ENCODE measurements around the gene FGD6.

The FGD6 gene

GRCh38 chr12:95089462-95089861, 127.8 kb downstream of the FGD6 start:
- H3K4me3 Mint-ChIP-seq, result no peak overlapping the region
- no peaks in the 10 kb centered on the region for H3K4me1 Mint-ChIP-seq (ENCODE audit: low read depth in 2 of 2)
- no peak for ATAC-seq (replicated peaks)
- H3K9me3 Mint-ChIP-seq, result no peaks in the 10 kb centered on the region
- DNase-seq, result no peak
- H3K27ac Mint-ChIP-seq, result no peak overlapping the region
- no peaks in the 10 kb centered on the region for H3K36me3 Mint-ChIP-seq (ENCODE audit: insufficient read depth)
- H3K27me3 Mint-ChIP-seq, result peaks cover 8 to 18% of the 10 kb centered on the region in 2 donors

DNA sequence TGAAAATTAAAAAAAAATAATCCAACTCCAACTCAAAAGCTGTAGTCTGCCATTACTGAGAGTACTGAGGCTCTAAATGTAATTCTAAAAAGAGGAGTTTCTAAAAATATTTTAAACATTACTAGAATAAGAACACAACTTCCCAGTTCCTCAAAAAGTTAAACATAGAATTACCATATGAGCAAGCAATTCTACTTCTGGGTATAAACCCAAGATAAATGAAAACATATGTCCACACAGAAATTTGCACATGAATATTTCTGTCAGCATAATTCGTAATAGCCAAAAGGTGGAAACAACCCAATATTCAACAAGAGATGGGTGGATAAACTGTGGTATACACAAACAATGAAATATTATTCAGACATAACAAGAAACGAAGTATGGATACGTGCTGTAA, 128.9 kb downstream of the FGD6 start:
- H3K27me3 Mint-ChIP-seq, result peaks cover 8 to 18% of the 10 kb centered on the region in 2 donors
- H3K27ac Mint-ChIP-seq, result no peak overlapping the region
- DNase-seq (no peak), ATAC-seq (replicated peaks) (no peak)
- no peaks in the 10 kb centered on the region for H3K36me3 Mint-ChIP-seq (ENCODE audit: insufficient read depth)
- H3K9me3 Mint-ChIP-seq, result no peaks in the 10 kb centered on the region
- H3K4me3 Mint-ChIP-seq, result no peak overlapping the region
- no peaks in the 10 kb centered on the region for H3K4me1 Mint-ChIP-seq (ENCODE audit: low read depth in 2 of 2)

DNA sequence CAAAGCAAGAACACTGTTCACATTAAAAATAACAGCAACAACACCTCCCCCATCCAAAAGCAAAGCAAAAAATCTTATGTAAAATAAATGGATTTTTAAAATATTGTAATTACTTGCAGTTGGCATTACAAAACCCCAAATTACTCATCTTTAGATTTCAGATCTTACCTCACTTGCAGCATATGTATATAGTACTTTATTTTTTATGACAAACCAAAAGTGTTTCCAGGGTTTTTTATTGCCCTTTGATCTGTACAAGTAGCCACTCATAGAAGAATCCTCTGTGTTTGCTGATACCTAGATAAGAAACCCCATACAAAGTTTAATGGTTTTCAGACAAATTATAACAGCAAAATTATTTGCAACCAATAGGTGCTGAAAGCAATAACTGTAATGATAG, 131.7 kb downstream of the FGD6 start:
- Mint-ChIP-seq H3K9me3 (no peaks in the 10 kb centered on the region), H3K27me3 (peaks cover 0 to 18% of the 10 kb centered on the region in 2 donors), H3K27ac (no peak overlapping the region), H3K4me3 (no peak overlapping the region), H3K4me1 (ENCODE audit: low read depth in 2 of 2) (no peaks in the 10 kb centered on the region), H3K36me3 (ENCODE audit: insufficient read depth) (no peaks in the 10 kb centered on the region)
- ATAC-seq (replicated peaks) (no peak), DNase-seq (no peak)

- no peaks in the 10 kb centered on the region for H3K4me1 Mint-ChIP-seq (ENCODE audit: low read depth in 2 of 2)
- H3K27ac Mint-ChIP-seq, result no peak overlapping the region
- no peak overlapping the region for H3K4me3 Mint-ChIP-seq
- ATAC-seq (replicated peaks) (no peak), DNase-seq (no peak)
- no peaks in the 10 kb centered on the region for H3K9me3 Mint-ChIP-seq
- H3K36me3 Mint-ChIP-seq (ENCODE audit: insufficient read depth), result no peaks in the 10 kb centered on the region
- peaks cover 0 to 4% of the 10 kb centered on the region in 2 donors for H3K27me3 Mint-ChIP-seq
Measured at GRCh38 chr12:95083938-95084337, 133.3 kb downstream of the FGD6 start.

DNA sequence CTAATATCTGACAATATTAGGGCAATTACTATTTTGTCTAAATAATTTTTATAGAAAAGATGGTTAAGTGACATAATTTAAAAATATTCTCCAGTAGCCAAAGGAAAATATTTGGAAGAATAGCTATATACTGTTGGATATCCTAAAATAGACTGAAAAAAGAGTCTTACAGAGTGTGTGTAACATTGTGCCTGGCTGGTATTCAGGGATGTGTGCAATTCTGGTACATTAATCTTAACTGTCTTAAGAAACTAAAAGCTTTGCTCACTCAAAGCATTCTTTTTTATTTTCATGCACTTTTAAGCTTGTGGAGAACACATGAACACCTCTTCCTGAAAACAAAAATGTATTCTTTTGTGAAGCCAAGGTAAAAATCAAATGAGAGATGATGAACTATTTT, 133.8 kb downstream of the FGD6 start:
- no peak overlapping the region for H3K27ac Mint-ChIP-seq
- no peaks in the 10 kb centered on the region for H3K27me3 Mint-ChIP-seq
- ATAC-seq (replicated peaks) (no peak), DNase-seq (no peak)
- H3K4me1 Mint-ChIP-seq (ENCODE audit: low read depth in 2 of 2), result no peaks in the 10 kb centered on the region
- no peaks in the 10 kb centered on the region for H3K9me3 Mint-ChIP-seq
- no peaks in the 10 kb centered on the region for H3K36me3 Mint-ChIP-seq (ENCODE audit: insufficient read depth)
- no peak overlapping the region for H3K4me3 Mint-ChIP-seq

DNA sequence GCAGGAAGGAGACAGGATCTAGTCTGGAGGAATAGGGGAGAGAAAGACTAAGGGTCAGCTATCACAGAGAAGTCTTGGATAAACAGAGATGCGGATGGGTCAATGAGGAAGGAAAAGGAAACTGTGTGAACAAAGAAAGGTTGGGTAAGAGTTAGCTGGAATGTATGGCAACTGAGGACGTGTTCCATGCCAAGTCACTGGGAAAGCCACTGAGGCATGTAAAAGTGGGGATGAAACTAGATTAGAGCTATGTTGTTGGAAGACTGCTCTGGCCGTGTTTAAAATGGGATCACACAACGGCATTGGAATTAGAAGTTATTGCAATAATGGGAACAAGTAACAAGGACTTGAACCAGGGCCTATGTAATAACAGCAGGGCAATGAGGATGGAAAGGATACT, 139.9 kb downstream of the FGD6 start:
- Mint-ChIP-seq H3K4me3 (no peak overlapping the region), H3K36me3 (ENCODE audit: insufficient read depth) (peaks cover 3% of the 10 kb centered on the region), H3K27me3 (no peaks in the 10 kb centered on the region), H3K27ac (no peak overlapping the region), H3K4me1 (ENCODE audit: low read depth in 2 of 2) (peaks cover 2 to 3% of the 10 kb centered on the region in 2 donors), H3K9me3 (no peaks in the 10 kb centered on the region)
- DNase-seq (no peak), ATAC-seq (replicated peaks) (no peak)

DNA sequence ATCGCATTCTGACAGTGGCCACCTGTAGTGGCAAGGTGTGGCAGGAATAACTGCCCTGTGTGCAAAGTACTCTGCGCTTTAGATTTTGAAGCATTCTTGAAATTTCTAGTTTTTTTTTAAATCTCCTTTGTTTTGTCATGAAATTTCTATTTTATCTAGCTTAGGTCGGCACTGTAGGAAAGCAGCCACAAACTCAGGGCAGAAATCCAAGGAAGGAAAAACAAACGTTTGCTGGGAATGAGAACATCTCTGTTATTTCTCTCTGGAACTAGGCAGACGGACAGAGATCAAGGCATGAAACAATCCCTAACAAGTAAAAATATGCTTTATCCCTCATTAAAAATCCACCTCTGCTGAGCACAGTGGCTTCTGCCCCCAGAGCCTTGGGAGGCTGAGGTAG, 142.5 kb downstream of the FGD6 start:
- ATAC-seq (replicated peaks), result no peak

DNA sequence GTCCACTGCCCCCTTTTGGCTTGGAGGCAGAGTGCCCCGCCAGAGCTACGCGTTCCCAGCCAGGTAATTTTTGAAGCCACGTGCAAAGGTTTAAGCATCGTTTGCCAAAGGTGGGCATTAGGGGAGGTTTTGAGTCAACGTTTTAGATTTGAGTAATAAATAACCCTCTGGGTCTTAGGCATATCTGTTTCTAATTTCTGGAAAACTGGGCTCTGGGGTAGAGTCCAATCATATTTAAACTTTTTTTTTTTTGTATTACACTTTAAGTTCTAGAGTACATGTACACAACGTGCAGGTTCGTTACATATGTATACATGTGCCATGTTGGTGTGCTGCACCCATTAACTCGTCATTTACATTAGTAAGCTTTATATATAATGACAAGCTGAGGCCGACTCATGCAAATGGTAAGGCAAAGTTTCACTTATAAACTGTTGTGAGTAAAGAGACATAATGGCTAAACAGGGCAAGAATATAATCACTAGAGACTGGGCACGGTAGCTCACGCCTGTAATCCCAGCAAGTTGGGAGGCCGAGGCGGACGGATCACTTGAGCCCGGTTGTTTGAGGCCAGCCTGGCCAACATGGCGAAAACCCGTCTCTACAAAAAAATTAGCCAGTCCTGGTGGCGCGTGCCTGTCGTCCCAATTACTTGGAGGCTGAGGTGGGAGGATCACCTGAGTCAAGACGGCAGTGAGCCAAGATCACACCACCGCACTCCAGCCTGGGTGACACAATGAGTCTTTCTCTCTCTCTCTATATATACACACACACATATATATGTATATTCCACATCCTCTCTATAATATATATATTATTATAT, 143.4 kb downstream of the FGD6 start:
- peak overlapping the region; percentile 90 to 93 for H3K4me3 Mint-ChIP-seq
- ATAC-seq (replicated peaks), result no peak
- peaks cover 2 to 14% of the 10 kb centered on the region in 2 donors for H3K4me1 Mint-ChIP-seq (ENCODE audit: low read depth in 2 of 2)
- H3K9me3 Mint-ChIP-seq, result no peaks in the 10 kb centered on the region
- no peak for DNase-seq
- no peaks in the 10 kb centered on the region for H3K27me3 Mint-ChIP-seq
- peaks cover 7% of the 10 kb centered on the region for H3K36me3 Mint-ChIP-seq (ENCODE audit: insufficient read depth)
- H3K27ac Mint-ChIP-seq, result peak overlapping the region; percentile 78 to 94

More for the DNA sequence above, 142.5 kb downstream of the FGD6 start:
- no peaks in the 10 kb centered on the region for H3K9me3 Mint-ChIP-seq
- H3K4me3 Mint-ChIP-seq, result no peak overlapping the region
- H3K36me3 Mint-ChIP-seq (ENCODE audit: insufficient read depth), result peaks cover 7% of the 10 kb centered on the region
- H3K4me1 Mint-ChIP-seq (ENCODE audit: low read depth in 2 of 2), result peaks cover 2 to 10% of the 10 kb centered on the region in 2 donors
- no peak for DNase-seq
- no peaks in the 10 kb centered on the region for H3K27me3 Mint-ChIP-seq
- no peak overlapping the region for H3K27ac Mint-ChIP-seq

GRCh38 chr12:95072900-95073697, 144.2 kb downstream of the FGD6 start, which contains the start of gene NR2C1:
Gene NR2C1, minus strand, starts transcription at chr12:95073618. Its CDS starts 6,234 bp downstream, at chr12:95067384.
- DNase-seq (peak; percentile 86 to 89 (median 89)), ATAC-seq (replicated peaks) (peak; percentile 95)
- Mint-ChIP-seq H3K27ac (peak within 1 kb of the TSS; percentile 78 to 94), H3K4me1 (ENCODE audit: low read depth in 2 of 2) (peaks cover 2 to 16% of the 10 kb centered on the region in 2 donors), H3K27me3 (no peaks in the 10 kb centered on the region), H3K36me3 (ENCODE audit: insufficient read depth) (peaks cover 11% of the 10 kb centered on the region), H3K9me3 (no peaks in the 10 kb centered on the region), H3K4me3 (peak within 1 kb of the TSS; percentile 90 to 93)

DNA sequence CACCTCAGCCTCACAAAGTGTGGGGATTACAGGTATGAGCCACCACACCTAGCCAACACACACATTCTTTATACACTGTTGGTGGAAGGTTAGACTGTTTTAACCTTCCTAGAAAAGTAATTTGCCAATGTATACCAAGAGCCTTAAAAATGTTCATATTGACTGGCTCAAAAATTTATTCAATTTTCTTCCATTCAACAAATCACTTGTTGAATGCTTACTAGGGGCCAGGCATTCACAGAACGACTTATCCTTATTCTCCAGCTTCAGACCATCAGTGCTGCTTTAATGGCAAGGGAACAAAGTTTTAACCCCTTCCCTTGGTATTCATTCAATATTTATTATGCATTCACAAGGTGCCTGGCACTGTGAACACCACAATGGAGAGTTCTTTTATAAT, 146.9 kb downstream of the FGD6 start:
- peaks cover 4 to 21% of the 10 kb centered on the region in 2 donors for H3K4me1 Mint-ChIP-seq (ENCODE audit: low read depth in 2 of 2)
- DNase-seq (no peak), ATAC-seq (replicated peaks) (no peak)
- H3K27ac Mint-ChIP-seq, result no peak overlapping the region
- H3K27me3 Mint-ChIP-seq, result no peaks in the 10 kb centered on the region
- no peak overlapping the region for H3K4me3 Mint-ChIP-seq
- no peaks in the 10 kb centered on the region for H3K9me3 Mint-ChIP-seq
- peaks cover 21% of the 10 kb centered on the region for H3K36me3 Mint-ChIP-seq (ENCODE audit: insufficient read depth)

- no peak overlapping the region for H3K4me3 Mint-ChIP-seq
- no peaks in the 10 kb centered on the region for H3K9me3 Mint-ChIP-seq
- peaks cover 5 to 18% of the 10 kb centered on the region in 2 donors for H3K4me1 Mint-ChIP-seq (ENCODE audit: low read depth in 2 of 2)
- H3K27me3 Mint-ChIP-seq, result no peaks in the 10 kb centered on the region
- H3K27ac Mint-ChIP-seq, result no peak overlapping the region
- ATAC-seq (replicated peaks) (no peak), DNase-seq (no peak)
- H3K36me3 Mint-ChIP-seq (ENCODE audit: insufficient read depth), result peaks cover 52% of the 10 kb centered on the region
Measured at GRCh38 chr12:95066091-95066855, 151.0 kb downstream of the FGD6 start.

DNA sequence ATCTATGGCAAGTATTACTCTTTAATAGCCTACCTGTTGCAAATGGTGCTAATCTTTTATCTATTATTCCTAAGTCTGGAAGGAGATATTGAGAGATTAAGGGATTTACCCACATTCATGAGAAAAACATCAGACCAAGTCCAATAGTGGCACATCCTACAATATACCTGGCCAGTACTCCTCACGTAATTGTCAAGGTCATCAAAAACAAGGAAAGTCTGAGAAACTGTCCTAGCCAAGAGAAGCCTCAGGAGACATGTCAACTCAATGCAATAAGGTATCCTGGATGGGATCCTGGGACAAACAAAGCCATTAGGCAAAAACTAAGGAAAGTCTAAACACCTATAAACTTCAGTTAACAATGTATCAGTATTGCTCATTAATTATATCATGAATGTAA, 156.3 kb downstream of the FGD6 start:
- H3K4me1 Mint-ChIP-seq (ENCODE audit: low read depth in 2 of 2), result peaks cover 0 to 3% of the 10 kb centered on the region in 2 donors
- peaks cover 86% of the 10 kb centered on the region for H3K36me3 Mint-ChIP-seq (ENCODE audit: insufficient read depth)
- H3K27me3 Mint-ChIP-seq, result no peaks in the 10 kb centered on the region
- H3K27ac Mint-ChIP-seq, result no peak overlapping the region
- ATAC-seq (replicated peaks) (no peak), DNase-seq (no peak)
- no peaks in the 10 kb centered on the region for H3K9me3 Mint-ChIP-seq
- H3K4me3 Mint-ChIP-seq, result no peak overlapping the region

- DNase-seq (no peak), ATAC-seq (replicated peaks) (no peak)
- Mint-ChIP-seq H3K36me3 (ENCODE audit: insufficient read depth) (peaks cover 90% of the 10 kb centered on the region), H3K27me3 (no peaks in the 10 kb centered on the region), H3K4me3 (no peak overlapping the region), H3K4me1 (ENCODE audit: low read depth in 2 of 2) (peaks cover 0 to 3% of the 10 kb centered on the region in 2 donors), H3K27ac (no peak overlapping the region), H3K9me3 (no peaks in the 10 kb centered on the region)
Measured at GRCh38 chr12:95059984-95060383, 157.3 kb downstream of the FGD6 start.
